ENCODE measurements around the gene EMC6. TPM values are rescaled to one million over a fixed set of nuclear protein-coding genes. Genes with fewer than 3 reads are reported as not detected.
A peak's percentile ranks its signal among the peaks of the same experiment; 100 is the strongest.

EMC6 gene
- total RNA-seq, 1 donor: 13.8 TPM

- no peak overlapping the region for H2AFZ ChIP-seq (ENCODE audit: low read length)
- no peaks in the 10 kb centered on the region for H3K27me3 ChIP-seq (ENCODE audit: insufficient read depth, low read length)
- H3K36me3 ChIP-seq (ENCODE audit: insufficient read depth, low read length): peaks cover 20% of the 10 kb centered on the region
- no peak for TF ChIP-seq CTCF (IDR thresholded peaks at IDR 0.05; ENCODE audit: extremely low read depth, low read depth, low read length)
- no peak overlapping the region for H3K4me2 ChIP-seq (ENCODE audit: insufficient read depth, low read length)
- H3K4me1 ChIP-seq (ENCODE audit: insufficient read depth, low read length): peaks cover 3% of the 10 kb centered on the region
- peak; percentile 39 for DNase-seq (ENCODE audit: insufficient read length, low spot score, missing footprints)
- no peaks in the 10 kb centered on the region for H3K79me2 ChIP-seq (ENCODE audit: insufficient read depth, low read length)
- peaks cover 2% of the 10 kb centered on the region for H4K20me1 ChIP-seq (ENCODE audit: insufficient read depth, low read length)
- no peak overlapping the region for H3K4me3 ChIP-seq (ENCODE audit: insufficient read depth, low read length)
- H3K27ac ChIP-seq (ENCODE audit: low read depth, low read length): peak overlapping the region; percentile 3
- H3K9me3 ChIP-seq (ENCODE audit: low read depth, low read length): no peaks in the 10 kb centered on the region
Observed at GRCh38 chr17:3645310-3645709, 23.3 kb upstream of the EMC6 start.

DNA sequence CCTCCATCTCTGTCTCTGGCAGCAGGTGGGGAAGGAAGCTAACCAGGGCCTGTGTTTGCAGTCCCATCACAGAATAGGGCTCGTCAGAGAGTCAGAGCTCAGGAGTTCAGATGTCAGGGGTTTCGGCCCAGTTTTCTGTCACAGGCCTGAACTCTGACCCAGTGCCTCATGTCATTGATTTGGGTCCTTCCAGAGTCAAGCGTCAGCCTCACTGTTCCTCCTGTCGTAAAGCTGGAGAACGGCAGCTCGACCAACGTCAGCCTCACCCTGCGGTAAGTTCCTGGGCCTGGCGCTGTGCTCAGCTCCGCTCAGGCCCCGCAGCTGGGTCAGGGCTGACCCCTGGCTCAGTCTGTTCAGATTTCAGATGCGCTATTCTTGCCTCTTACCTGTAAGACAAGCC lies 21.4 kb upstream of the EMC6 start:
- Histone ChIP-seq H3K4me1 (ENCODE audit: insufficient read depth, low read length) (no peaks in the 10 kb centered on the region), H4K20me1 (ENCODE audit: insufficient read depth, low read length) (peaks cover 2% of the 10 kb centered on the region), H3K9me3 (ENCODE audit: low read depth, low read length) (no peaks in the 10 kb centered on the region), H3K36me3 (ENCODE audit: insufficient read depth, low read length) (peaks cover 20% of the 10 kb centered on the region), H3K4me3 (ENCODE audit: insufficient read depth, low read length) (no peak overlapping the region), H3K27me3 (ENCODE audit: insufficient read depth, low read length) (no peaks in the 10 kb centered on the region), H3K79me2 (ENCODE audit: insufficient read depth, low read length) (no peaks in the 10 kb centered on the region), H3K4me2 (ENCODE audit: insufficient read depth, low read length) (no peak overlapping the region), H3K27ac (ENCODE audit: low read depth, low read length) (no peak overlapping the region), H2AFZ (ENCODE audit: low read length) (no peak overlapping the region)
- no peak for DNase-seq (ENCODE audit: insufficient read length, low spot score, missing footprints)
- TF ChIP-seq CTCF (IDR thresholded peaks at IDR 0.05; ENCODE audit: extremely low read depth, low read depth, low read length): no peak

DNA sequence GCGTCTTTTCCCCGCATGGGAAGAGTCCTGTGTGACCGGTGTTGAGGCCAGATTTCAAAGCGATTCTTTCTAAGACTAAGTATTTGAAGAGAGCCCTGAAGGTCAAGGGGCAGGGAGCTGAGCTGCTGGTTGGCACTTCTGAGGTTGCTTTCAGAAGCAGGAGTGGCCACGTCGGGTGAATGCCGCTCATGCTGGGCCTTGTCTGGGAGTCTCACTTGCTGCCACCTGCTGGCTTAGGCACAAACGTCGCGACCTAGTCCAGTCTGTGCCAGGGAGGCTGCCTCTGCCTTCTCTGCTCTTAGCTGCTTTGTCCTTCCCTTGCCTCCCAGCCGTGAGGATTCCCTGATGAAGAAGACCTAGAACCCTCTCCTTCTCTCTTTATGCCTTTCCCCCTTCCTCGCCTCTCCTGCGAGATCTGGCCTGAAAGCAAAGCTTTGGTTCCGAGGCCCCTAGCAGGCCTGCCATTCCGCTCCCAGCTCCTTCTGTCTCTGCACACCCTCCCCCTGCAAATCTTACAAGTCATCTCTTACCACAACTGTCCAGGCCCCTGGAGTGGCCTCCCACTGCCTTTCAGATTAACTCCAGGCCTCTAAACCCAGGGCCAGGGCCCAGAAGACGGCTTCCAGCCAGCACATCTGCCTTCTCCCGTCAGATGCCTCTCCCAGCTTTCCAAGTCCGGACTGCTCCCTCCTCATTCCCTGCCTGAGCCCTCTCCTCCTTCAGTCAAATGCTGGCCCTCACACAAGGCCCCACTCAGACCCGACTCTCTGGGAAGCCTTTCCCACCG lies 20.6 kb upstream of the EMC6 start:
- no peak overlapping the region for H3K4me2 ChIP-seq (ENCODE audit: insufficient read depth, low read length)
- no peaks in the 10 kb centered on the region for H3K9me3 ChIP-seq (ENCODE audit: low read depth, low read length)
- H2AFZ ChIP-seq (ENCODE audit: low read length): no peak overlapping the region
- DNase-seq (ENCODE audit: insufficient read length, low spot score, missing footprints): peak; percentile 89
- no peak overlapping the region for H3K27ac ChIP-seq (ENCODE audit: low read depth, low read length)
- H3K79me2 ChIP-seq (ENCODE audit: insufficient read depth, low read length): no peaks in the 10 kb centered on the region
- no peak overlapping the region for H3K4me3 ChIP-seq (ENCODE audit: insufficient read depth, low read length)
- H4K20me1 ChIP-seq (ENCODE audit: insufficient read depth, low read length): peaks cover 2% of the 10 kb centered on the region
- TF ChIP-seq CTCF (IDR thresholded peaks at IDR 0.05; ENCODE audit: extremely low read depth, low read depth, low read length): peak; percentile 54
- no peaks in the 10 kb centered on the region for H3K4me1 ChIP-seq (ENCODE audit: insufficient read depth, low read length)
- peaks cover 20% of the 10 kb centered on the region for H3K36me3 ChIP-seq (ENCODE audit: insufficient read depth, low read length)
- no peaks in the 10 kb centered on the region for H3K27me3 ChIP-seq (ENCODE audit: insufficient read depth, low read length)

- H3K4me3 ChIP-seq (ENCODE audit: insufficient read depth, low read length): no peak overlapping the region
- no peak for TF ChIP-seq CTCF (IDR thresholded peaks at IDR 0.05; ENCODE audit: extremely low read depth, low read depth, low read length)
- H3K9me3 ChIP-seq (ENCODE audit: low read depth, low read length): no peaks in the 10 kb centered on the region
Observed at GRCh38 chr17:3655766-3656165, 12.8 kb upstream of the EMC6 start.

More at GRCh38 chr17:3655766-3656165, 12.8 kb upstream of the EMC6 start:
- Histone ChIP-seq H3K36me3 (ENCODE audit: insufficient read depth, low read length) (peaks cover 5% of the 10 kb centered on the region), H3K4me1 (ENCODE audit: insufficient read depth, low read length) (peaks cover 11% of the 10 kb centered on the region), H3K79me2 (ENCODE audit: insufficient read depth, low read length) (no peaks in the 10 kb centered on the region), H3K4me2 (ENCODE audit: insufficient read depth, low read length) (no peak overlapping the region), H3K27ac (ENCODE audit: low read depth, low read length) (no peak overlapping the region), H4K20me1 (ENCODE audit: insufficient read depth, low read length) (peaks cover 4% of the 10 kb centered on the region), H2AFZ (ENCODE audit: low read length) (no peak overlapping the region), H3K27me3 (ENCODE audit: insufficient read depth, low read length) (no peaks in the 10 kb centered on the region)
- DNase-seq (ENCODE audit: insufficient read length, low spot score, missing footprints): peak; percentile 75
